H1 (cell line): Measurements from ENCODE around the gene OR2A2.

Source experiments
- CHD2 ChIP-seq: IDR thresholded peaks from 2 replicates; pipeline ENCODE4 v1.6.1; 2012; ENCODE audit warnings: low read length, improper control_type of control experiment
- CTCF ChIP-seq, 3 experiments: IDR thresholded peaks; 1 replicate in 2 of 3; 2 replicates in 1 of 3; pipeline versions ENCODE4 v1.5.1 to v1.6.1; 2011; ENCODE audit warnings: low read length in 3 of 3, mild to moderate bottlenecking in 3 of 3, inconsistent platforms in 2 of 3, low read depth in 1 of 3, moderate library complexity in 1 of 3; ENCODE audit not compliant: insufficient read depth in 1 of 3; ENCODE audit errors: control extremely low read depth in 1 of 3
- EP300 ChIP-seq, 2 experiments: IDR thresholded peaks; 1 replicate in 1 of 2; 2 replicates in 1 of 2; pipeline ENCODE4 v1.6.1; 2011 to 2012; ENCODE audit warnings: low read depth in 2 of 2, low read length in 2 of 2, mild to moderate bottlenecking in 2 of 2, borderline replicate concordance in 1 of 2, inconsistent platforms in 1 of 2, moderate library complexity in 1 of 2
- EZH2 ChIP-seq: fragments of 200-600 bp; sonication (generic); IDR thresholded peaks from 2 replicates; pipeline ENCODE4 v1.7.1; 2012; ENCODE audit warnings: low read depth, mild to moderate bottlenecking, moderate library complexity, low read length, inconsistent platforms; ENCODE audit not compliant: severe bottlenecking
- HDAC2 ChIP-seq, 2 experiments: fragments of 300-600 bp in 1 of 2; sonication (generic) in 1 of 2; IDR thresholded peaks; 2 replicates each; pipeline ENCODE4 v1.6.1; 2011 to 2012; ENCODE audit warnings: low read depth in 2 of 2, low read length in 2 of 2, mild to moderate bottlenecking in 2 of 2, moderate library complexity in 2 of 2, borderline replicate concordance in 1 of 2, inconsistent platforms in 1 of 2
- NANOG ChIP-seq: IDR thresholded peaks from 2 replicates; pipeline ENCODE4 v1.6.1; 2011; ENCODE audit warnings: low read length, low read depth, mild to moderate bottlenecking, inconsistent platforms; ENCODE audit not compliant: insufficient read depth, poor library complexity, severe bottlenecking
- POLR2A ChIP-seq, 2 experiments: IDR thresholded peaks; 1 replicate in 1 of 2; 2 replicates in 1 of 2; pipeline ENCODE4 v1.6.1; 2011; ENCODE audit warnings: low read depth in 2 of 2, low read length in 2 of 2, mild to moderate bottlenecking in 2 of 2; ENCODE audit errors: control extremely low read depth in 1 of 2
- POLR2AphosphoS5 ChIP-seq: IDR thresholded peaks from 2 replicates; pipeline ENCODE4 v1.6.1; 2011; ENCODE audit warnings: low read depth, low read length
- RAD21 ChIP-seq, 2 experiments: IDR thresholded peaks in 1 of 2; conservative IDR thresholded peaks in 1 of 2; 2 replicates each; pipeline ENCODE4 v1.6.1; 2011; ENCODE audit warnings: low read depth in 2 of 2, low read length in 2 of 2, improper control_type of control experiment in 1 of 2, inconsistent platforms in 1 of 2, mild to moderate bottlenecking in 1 of 2, moderate library complexity in 1 of 2
- SRF ChIP-seq: IDR thresholded peaks from 2 replicates; pipeline ENCODE4 v1.6.1; 2011; ENCODE audit warnings: mild to moderate bottlenecking, low read depth, low read length, moderate library complexity
- TCF12 ChIP-seq: IDR thresholded peaks from 2 replicates; pipeline ENCODE4 v1.6.1; 2011; ENCODE audit warnings: low read depth, mild to moderate bottlenecking, low read length
- ZNF274 ChIP-seq: IDR thresholded peaks from 2 replicates; pipeline ENCODE4 v1.7.0; 2012; ENCODE audit warnings: low read length, borderline replicate concordance; ENCODE audit errors: extremely low read depth

- TF ChIP-seq SRF (no peak), HDAC2 (IDR thresholded peaks at IDR 0.05; ENCODE audit: borderline replicate concordance in 1 of 2, low read depth in 2 of 2, low read length in 2 of 2) (no peak), ZNF274 (no peak), POLR2AphosphoS5 (no peak), CTCF (IDR thresholded peaks at IDR 0.05; ENCODE audit: control extremely low read depth in 1 of 3, insufficient read depth in 1 of 3, low read depth in 1 of 3, low read length in 3 of 3) (no peak), NANOG (no peak), POLR2A (IDR thresholded peaks at IDR 0.05; ENCODE audit: control extremely low read depth in 1 of 2, low read depth in 2 of 2, low read length in 2 of 2) (no peak), CHD2 (no peak), EZH2 (no peak), EP300 (IDR thresholded peaks at IDR 0.05; ENCODE audit: borderline replicate concordance in 1 of 2, low read depth in 2 of 2, low read length in 2 of 2) (no peak), TCF12 (no peak), RAD21 (IDR thresholded peaks at IDR 0.05 in 1 of 2, conservative IDR thresholded peaks at IDR 0.05 in 1 of 2; ENCODE audit: low read depth in 2 of 2, low read length in 2 of 2) (no peak)
Observed at GRCh38 chr7:144158861-144159260, 49.5 kb downstream of the OR2A2 start.
